T47D (cell line): Measurements from ENCODE around the gene PHC3.
"Not testable (repeated sequence)": the region's sequence is repeated elsewhere in the genome, so short reads cannot be mapped to it uniquely, and the experiment has no call there.

Experiments
- DNase-seq, 2 experiments: peaks; one replicate each; pipeline versions ENCODE4 v3.0.0 to v3.0.0-alpha.2; 2011 to 2012; ENCODE audit warnings: low read depth in 1 of 2, low spot score in 1 of 2
- JUND ChIP-seq: IDR thresholded peaks from 2 replicates; pipeline ENCODE4 v1.6.1; 2012; ENCODE audit warnings: low read depth
- in situ Hi-C: cut with HindIII; loops from 2 replicates; pipeline ENCODE4 v1.10.0; 2016; ENCODE audit warnings: low sequenced_read_pairs, low pct_unique_long_range_greater_than_20kb

The PHC3 gene

GRCh38 chr3:170180908-170181885 lies at the start of gene PHC3:
TSS of gene PHC3 (minus strand) at chr3:170181733. CDS start at chr3:170181715, 18 bp downstream.
- no peak for TF ChIP-seq JUND
- in situ Hi-C loops: no loop called here
- peak; percentile 97 to 99 for DNase-seq

- in situ Hi-C loops: no loop called here
- no peak for TF ChIP-seq JUND
- DNase-seq: no peak
Measured at GRCh38 chr3:170228093-170228766, 46.7 kb upstream of the PHC3 start.

- TF ChIP-seq JUND: no peak
- in situ Hi-C loops: no loop called here
- DNase-seq: no peak
Measured at GRCh38 chr3:170226426-170226960, 45.0 kb upstream of the PHC3 start.

GRCh38 chr3:170225166-170225565 lies 43.6 kb upstream of the PHC3 start:
- in situ Hi-C loops: no loop called here
- no peak for DNase-seq
- no peak for TF ChIP-seq JUND

GRCh38 chr3:170222647-170223541 lies 41.4 kb upstream of the PHC3 start:
- in situ Hi-C loops: no loop called here

GRCh38 chr3:170221924-170222646 lies 40.6 kb upstream of the PHC3 start, which contains the start of gene PRKCI:
TSS of gene PRKCI (plus strand) at chr3:170222424. CDS start at chr3:170222670, 246 bp downstream.
- peak; percentile 84 for TF ChIP-seq JUND
- in situ Hi-C loops: no loop called here
- DNase-seq: peak; percentile 99 to 100

More at GRCh38 chr3:170222647-170223541, 41.4 kb upstream of the PHC3 start:
- no peak for TF ChIP-seq JUND
- DNase-seq: peak; percentile 54 to 55

- no peak for TF ChIP-seq JUND
- no peak for DNase-seq
- in situ Hi-C loops: no loop called here
Measured at GRCh38 chr3:170220871-170221270, 39.3 kb upstream of the PHC3 start.

GRCh38 chr3:170219850-170220249 lies 38.3 kb upstream of the PHC3 start:
- no peak for TF ChIP-seq JUND
- in situ Hi-C loops: no loop called here
- DNase-seq: no peak

- no peak for TF ChIP-seq JUND
- DNase-seq: no peak
- in situ Hi-C loops: no loop called here
Measured at GRCh38 chr3:170211668-170212067, 30.1 kb upstream of the PHC3 start.

- no peak for TF ChIP-seq JUND
- DNase-seq: no peak
- in situ Hi-C loops: no loop called here
Measured at GRCh38 chr3:170207717-170208116, 26.2 kb upstream of the PHC3 start.

GRCh38 chr3:170206164-170206762 lies 24.7 kb upstream of the PHC3 start:
- DNase-seq, in situ Hi-C loops: not testable (repeated sequence)
